Right lobe of liver (tissue), 6 donors: ENCODE measurements around the gene ASAP3. TPM values are rescaled to one million over a fixed set of nuclear protein-coding genes. Genes with fewer than 3 reads are reported as not detected.

Experiments
- ATAC-seq, 4 donors: fragments of 200-7000 bp; cut with Tn5 transposase; one replicate each; pipeline ENCODE4 v1.9.1; 2020; ENCODE audit warnings: mild to moderate bottlenecking in 4 of 4, moderate library complexity in 4 of 4
- DNase-seq, 3 donors: peaks; one replicate each; pipeline ENCODE4 v3.0.0-alpha.2; 2020
- H3K27ac ChIP-seq, 3 donors: fragments of 200-600 bp; one replicate each; pipeline ENCODE4 v1.8.0; 2022
- H3K27me3 ChIP-seq, 2 donors: fragments of 200-600 bp; one replicate each; pipeline ENCODE4 v1.8.0; 2022
- H3K36me3 ChIP-seq, 4 donors: fragments of 200-600 bp; sonication (generic) in 1 of 4; one replicate each; pipeline versions ENCODE4 v1.5.1 to v1.8.0; 2017 to 2022; ENCODE audit warnings: control low read depth in 1 of 4
- H3K4me1 ChIP-seq, 4 donors: fragments of 200-600 bp; sonication (generic) in 1 of 4; one replicate each; pipeline versions ENCODE4 v1.5.1 to v1.8.0; 2017 to 2022; ENCODE audit warnings: control low read depth in 1 of 4
- H3K4me3 ChIP-seq, 3 donors: fragments of 200-600 bp; one replicate each; pipeline ENCODE4 v1.8.0; 2022
- H3K9me3 ChIP-seq, 4 donors: fragments of 200-600 bp; sonication (generic) in 1 of 4; one replicate each; pipeline versions ENCODE4 v1.5.1 to v1.8.0; 2017 to 2022; ENCODE audit warnings: control low read depth in 1 of 4
- POLR2A ChIP-seq: fragments of 450-650 bp; IDR thresholded peaks from one replicate; pipeline ENCODE4 v1.6.1; 2017; ENCODE audit warnings: antibody characterized with exemption, mild to moderate bottlenecking
- WGBS: methylation state at CpG from one replicate; pipeline ENCODE4 v1.1.6; 2018; ENCODE audit warnings: low coverage, low lambda C conversion rate; ENCODE audit not compliant: insufficient coverage; ENCODE audit errors: missing lambda C conversion rate; 5-methylcytosine and 5-hydroxymethylcytosine counted together
- intact Hi-C, 2 donors: fragments of 100-400 bp; cut with DNase I; formaldehyde crosslinking; loops; one replicate each; pipeline versions ENCODE4 v1.11.2 to v1.14.1; 2022
- total RNA-seq, 6 experiments: library from RNA; depleted of rRNA in 2 of 6; stranded (reverse); fragments of >200 nt in 2 of 6; fragmentation: NEBNext Ultra II Directional in 3 of 6; extraction: Animal tissue kit (Norgen Biotek cat#: 25700) in 3 of 6; gene quantifications; one replicate each; pipeline versions ENCODE4 v1.1.0 to v1.2.4, GENCODE V29; 2016 to 2023
- TF ChIP-seq, protein P1 (sequence below), 4 donors: fragments of 200-600 bp in 3 of 4; fragments of 450-650 bp in 1 of 4; IDR thresholded peaks; one replicate each; pipeline versions ENCODE4 v1.5.1 to v1.8.0; 2016 to 2022; ENCODE audit warnings: antibody characterized with exemption in 4 of 4, mild to moderate bottlenecking in 2 of 4
- donor health status: DM: no; HTN: yes; CAD: no.
- donor health status: DM: no; HTN: no; CAD: no.
- donor health status: DM: no; HTN: no; CAD: no.
- donor health status: DM: no; HTN: yes; CAD: no.
- donor health status: DM: no; HTN: yes; CAD: no.

ASAP3 gene
- total RNA-seq, 6 experiments from 2014 or later, result 12.3 to 22.1 (median 16.6) TPM

DNA sequence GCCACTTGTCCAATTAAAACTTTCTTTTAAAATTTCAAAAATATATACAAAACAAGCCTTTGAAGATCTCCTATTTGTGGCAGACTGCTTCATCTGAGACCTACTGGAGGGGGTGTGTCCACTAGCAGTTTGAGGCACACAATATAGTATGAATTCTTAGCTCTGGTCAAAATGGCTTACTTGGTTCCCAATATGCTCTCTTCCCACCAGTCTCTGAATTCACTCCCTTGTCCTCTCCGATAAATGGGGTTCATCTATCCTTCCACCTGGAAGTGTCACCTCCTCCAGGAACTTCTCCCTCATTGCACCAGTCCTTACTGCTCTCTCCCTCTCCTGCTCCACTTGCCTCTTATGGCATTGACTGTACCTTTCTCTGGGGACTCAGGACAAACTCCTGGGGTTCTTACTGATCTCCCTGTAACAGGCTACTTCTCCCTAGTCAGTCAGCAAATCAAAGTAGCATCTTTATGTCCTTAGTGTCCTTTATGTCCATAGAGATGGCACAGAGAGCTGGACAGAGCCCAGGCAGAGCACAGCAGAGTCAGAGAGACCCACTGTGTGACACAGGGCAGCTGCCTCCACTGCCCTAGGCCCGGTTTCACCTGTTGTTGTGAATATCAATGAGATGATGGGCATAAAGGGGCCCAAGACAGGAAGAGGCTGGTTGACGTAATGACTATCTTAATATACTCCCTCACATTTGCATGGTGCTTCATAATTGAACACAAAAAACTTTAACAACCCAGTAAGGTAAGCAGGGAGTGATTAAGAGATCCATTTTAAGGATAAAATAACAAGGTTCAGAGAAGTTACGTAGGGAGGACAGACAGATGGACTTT, 3.6 kb downstream of the ASAP3 start:
- Histone ChIP-seq H3K4me1 (peaks cover 0 to 44% (median 16%) of the 10 kb centered on the region in 4 donors), H3K9me3 (no peaks in the 10 kb centered on the region), H3K27ac (peak overlapping the region; percentile 51 to 76 (median 71)), H3K36me3 (no peaks in the 10 kb centered on the region), H3K4me3 (no peak overlapping the region), H3K27me3 (no peaks in the 10 kb centered on the region)
- ATAC-seq, result no peak
- no peak for TF ChIP-seq POLR2A
- TF ChIP-seq, protein P1, sequence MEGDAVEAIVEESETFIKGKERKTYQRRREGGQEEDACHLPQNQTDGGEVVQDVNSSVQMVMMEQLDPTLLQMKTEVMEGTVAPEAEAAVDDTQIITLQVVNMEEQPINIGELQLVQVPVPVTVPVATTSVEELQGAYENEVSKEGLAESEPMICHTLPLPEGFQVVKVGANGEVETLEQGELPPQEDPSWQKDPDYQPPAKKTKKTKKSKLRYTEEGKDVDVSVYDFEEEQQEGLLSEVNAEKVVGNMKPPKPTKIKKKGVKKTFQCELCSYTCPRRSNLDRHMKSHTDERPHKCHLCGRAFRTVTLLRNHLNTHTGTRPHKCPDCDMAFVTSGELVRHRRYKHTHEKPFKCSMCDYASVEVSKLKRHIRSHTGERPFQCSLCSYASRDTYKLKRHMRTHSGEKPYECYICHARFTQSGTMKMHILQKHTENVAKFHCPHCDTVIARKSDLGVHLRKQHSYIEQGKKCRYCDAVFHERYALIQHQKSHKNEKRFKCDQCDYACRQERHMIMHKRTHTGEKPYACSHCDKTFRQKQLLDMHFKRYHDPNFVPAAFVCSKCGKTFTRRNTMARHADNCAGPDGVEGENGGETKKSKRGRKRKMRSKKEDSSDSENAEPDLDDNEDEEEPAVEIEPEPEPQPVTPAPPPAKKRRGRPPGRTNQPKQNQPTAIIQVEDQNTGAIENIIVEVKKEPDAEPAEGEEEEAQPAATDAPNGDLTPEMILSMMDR (IDR thresholded peaks at IDR 0.05), result no peak
- WGBS, result 93% methylated on average over 4 of the region's 4 CpGs
- intact Hi-C loops, result loop anchor here in 1 of 2 donors (10.0 kb wide), 1 partner anchor 56 kb away; the partner anchor contains the start of gene TCEA3
- no peak for DNase-seq

GRCh38 chr1:23479666-23479941, 4.4 kb downstream of the ASAP3 start:
- H3K4me1 ChIP-seq, result peaks cover 0 to 52% (median 22%) of the 10 kb centered on the region in 4 donors
- peak overlapping the region; percentile 51 to 76 (median 71) for H3K27ac ChIP-seq
- intact Hi-C loops, result no loop called here

DNA sequence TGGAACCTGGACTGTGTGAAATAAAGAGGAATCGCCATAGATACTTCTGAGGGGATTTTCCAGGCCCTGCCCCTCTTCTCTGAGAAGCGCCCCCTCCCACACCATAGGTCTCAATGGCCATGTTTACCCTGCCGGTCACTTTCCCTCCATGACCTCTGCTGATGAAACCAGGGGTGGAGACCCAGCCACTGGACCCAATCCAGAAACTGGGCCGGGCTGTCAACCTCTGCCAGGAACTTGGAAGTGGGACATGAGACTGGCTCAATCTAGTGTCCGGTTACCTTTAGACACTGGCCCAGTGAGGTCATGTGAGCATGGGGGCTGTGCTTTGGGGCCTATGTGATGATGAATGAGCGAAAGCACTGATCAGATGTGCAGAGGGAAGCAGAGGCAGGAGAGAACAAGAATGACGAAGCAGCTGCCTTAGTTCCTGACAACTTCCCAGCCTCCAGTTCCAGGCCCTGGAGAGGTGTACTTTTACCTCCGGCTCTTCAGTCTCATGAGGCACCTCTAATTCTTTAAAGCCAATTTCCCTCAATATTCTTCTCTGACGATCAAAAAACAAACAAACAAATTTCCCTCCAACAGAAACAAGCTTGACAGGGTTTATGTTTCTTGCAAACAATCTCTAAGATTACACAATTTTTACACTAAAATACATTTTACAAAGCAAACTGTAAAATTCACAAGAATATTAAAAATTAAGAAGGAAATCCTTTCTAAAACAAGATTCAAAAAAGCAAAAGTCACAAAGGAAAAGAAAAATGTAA, 4.9 kb downstream of the ASAP3 start:
- peak overlapping the region; percentile 51 to 76 (median 74) for H3K27ac ChIP-seq
- H3K27me3 ChIP-seq, result no peaks in the 10 kb centered on the region
- no peaks in the 10 kb centered on the region for H3K36me3 ChIP-seq
- WGBS, result 7% methylated on average over 9 of the region's 9 CpGs
- no peaks in the 10 kb centered on the region for H3K9me3 ChIP-seq
- H3K4me1 ChIP-seq, result peaks cover 0 to 57% (median 25%) of the 10 kb centered on the region in 4 donors
- ATAC-seq (peak; percentile 81 to 92 (median 88)), DNase-seq (peak; percentile 88 to 97 (median 94))
- H3K4me3 ChIP-seq, result no peak overlapping the region
- TF ChIP-seq, protein P1 (IDR thresholded peaks at IDR 0.05), result no peak
- peak; percentile 88 for TF ChIP-seq POLR2A
- intact Hi-C loops, result no loop called here

More at GRCh38 chr1:23479666-23479941, 4.4 kb downstream of the ASAP3 start:
- no peak for DNase-seq
- TF ChIP-seq, protein P1 (IDR thresholded peaks at IDR 0.05), result no peak
- no peak for TF ChIP-seq POLR2A
- no peak for ATAC-seq
- no peaks in the 10 kb centered on the region for H3K9me3 ChIP-seq
- no peak overlapping the region for H3K4me3 ChIP-seq
- no peaks in the 10 kb centered on the region for H3K27me3 ChIP-seq
- WGBS, result 84% methylated on average over 2 of the region's 2 CpGs
- H3K36me3 ChIP-seq, result no peaks in the 10 kb centered on the region

DNA sequence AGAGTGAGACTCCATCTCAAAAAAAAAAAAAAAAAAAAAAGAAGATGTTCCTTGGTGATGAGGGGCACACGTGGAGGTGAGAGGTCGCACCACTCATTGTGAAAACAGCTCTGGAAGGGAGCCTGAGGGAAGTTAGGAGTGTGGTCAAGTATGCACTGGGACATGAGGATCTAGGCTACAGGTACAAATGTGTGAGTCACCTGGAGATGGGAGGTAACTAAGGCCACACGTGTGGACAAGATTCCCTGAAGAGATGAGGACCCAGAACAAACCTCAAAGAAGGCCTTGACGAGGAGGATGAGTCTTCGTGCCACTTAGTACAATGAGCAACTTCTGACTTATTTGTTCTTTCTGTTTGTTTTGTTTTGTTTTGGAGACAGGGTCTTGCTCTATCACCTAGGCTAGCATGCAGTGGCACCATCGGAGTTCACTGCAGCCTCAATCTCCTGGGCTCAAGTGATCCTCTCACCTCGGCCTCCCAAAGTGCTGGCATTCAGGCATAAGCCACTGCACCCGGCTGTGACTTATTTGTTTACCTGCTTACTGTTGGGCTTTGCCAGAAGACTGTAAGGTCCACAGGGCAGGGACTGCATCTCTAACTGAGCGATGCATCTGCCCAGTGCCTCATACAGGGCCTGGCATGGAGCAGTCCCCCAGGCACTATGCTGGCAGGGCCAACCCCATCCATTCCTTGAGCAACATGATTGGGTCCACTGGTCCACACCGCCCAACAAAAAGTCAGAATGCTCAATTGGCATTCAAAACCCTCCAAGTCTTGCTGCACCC, 6.4 kb downstream of the ASAP3 start:
- Histone ChIP-seq H3K36me3 (no peaks in the 10 kb centered on the region), H3K4me1 (peaks cover 0 to 65% (median 31%) of the 10 kb centered on the region in 4 donors), H3K27me3 (no peaks in the 10 kb centered on the region), H3K9me3 (no peaks in the 10 kb centered on the region), H3K27ac (peak overlapping the region in 2 of 3 donors; percentile 74 to 76), H3K4me3 (no peak overlapping the region)
- ATAC-seq (peak; percentile 31 to 59 (median 37)), DNase-seq (no peak)
- 29% methylated on average over 5 of the region's 10 CpGs for WGBS
- TF ChIP-seq, protein P1 (IDR thresholded peaks at IDR 0.05), result no peak
- TF ChIP-seq POLR2A, result no peak
- intact Hi-C loops, result no loop called here
